GM12875 (cell line): Measurements from ENCODE around the gene RASA2.
"Not testable (repeated sequence)": the region's sequence is repeated elsewhere in the genome, so short reads cannot be mapped to it uniquely, and the experiment has no call there.

Source experiments
- H3K4me3 ChIP-seq: one replicate; pipeline ENCODE4 v1.5.1; 2011; ENCODE audit warnings: low read depth, low read length, control low read depth
- TF ChIP-seq, protein P1 (sequence below): IDR thresholded peaks from 2 replicates; pipeline ENCODE4 v1.5.1; 2011; ENCODE audit warnings: low read depth, mild to moderate bottlenecking, control low read depth, inconsistent platforms, low read length, moderate library complexity, borderline replicate concordance; ENCODE audit not compliant: insufficient read depth

RASA2 gene

GRCh38 chr3:141491929-141492328 is 5.1 kb downstream of the RASA2 start:
- no peak overlapping the region for H3K4me3 ChIP-seq
- TF ChIP-seq, protein P1, sequence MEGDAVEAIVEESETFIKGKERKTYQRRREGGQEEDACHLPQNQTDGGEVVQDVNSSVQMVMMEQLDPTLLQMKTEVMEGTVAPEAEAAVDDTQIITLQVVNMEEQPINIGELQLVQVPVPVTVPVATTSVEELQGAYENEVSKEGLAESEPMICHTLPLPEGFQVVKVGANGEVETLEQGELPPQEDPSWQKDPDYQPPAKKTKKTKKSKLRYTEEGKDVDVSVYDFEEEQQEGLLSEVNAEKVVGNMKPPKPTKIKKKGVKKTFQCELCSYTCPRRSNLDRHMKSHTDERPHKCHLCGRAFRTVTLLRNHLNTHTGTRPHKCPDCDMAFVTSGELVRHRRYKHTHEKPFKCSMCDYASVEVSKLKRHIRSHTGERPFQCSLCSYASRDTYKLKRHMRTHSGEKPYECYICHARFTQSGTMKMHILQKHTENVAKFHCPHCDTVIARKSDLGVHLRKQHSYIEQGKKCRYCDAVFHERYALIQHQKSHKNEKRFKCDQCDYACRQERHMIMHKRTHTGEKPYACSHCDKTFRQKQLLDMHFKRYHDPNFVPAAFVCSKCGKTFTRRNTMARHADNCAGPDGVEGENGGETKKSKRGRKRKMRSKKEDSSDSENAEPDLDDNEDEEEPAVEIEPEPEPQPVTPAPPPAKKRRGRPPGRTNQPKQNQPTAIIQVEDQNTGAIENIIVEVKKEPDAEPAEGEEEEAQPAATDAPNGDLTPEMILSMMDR, result no peak

DNA sequence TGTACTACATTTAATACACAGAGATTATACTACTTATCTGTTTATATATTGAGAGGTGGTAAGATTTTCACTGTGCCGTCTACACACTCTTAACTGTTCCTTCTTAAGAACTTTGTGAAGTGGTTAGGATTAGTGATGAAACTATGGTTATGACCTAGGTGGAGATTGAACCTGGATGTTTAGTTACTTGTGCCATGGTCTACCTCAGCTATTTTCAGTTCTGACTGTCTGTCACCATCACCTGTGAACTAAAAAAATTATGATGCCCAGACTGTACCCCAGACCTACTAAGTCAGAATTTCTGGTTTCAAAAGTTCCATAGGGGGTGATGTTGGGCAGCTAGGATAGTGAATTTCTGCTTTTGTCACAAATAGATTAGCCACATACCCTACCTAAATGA is 6.4 kb downstream of the RASA2 start:
- TF ChIP-seq, protein P1, result no peak

DNA sequence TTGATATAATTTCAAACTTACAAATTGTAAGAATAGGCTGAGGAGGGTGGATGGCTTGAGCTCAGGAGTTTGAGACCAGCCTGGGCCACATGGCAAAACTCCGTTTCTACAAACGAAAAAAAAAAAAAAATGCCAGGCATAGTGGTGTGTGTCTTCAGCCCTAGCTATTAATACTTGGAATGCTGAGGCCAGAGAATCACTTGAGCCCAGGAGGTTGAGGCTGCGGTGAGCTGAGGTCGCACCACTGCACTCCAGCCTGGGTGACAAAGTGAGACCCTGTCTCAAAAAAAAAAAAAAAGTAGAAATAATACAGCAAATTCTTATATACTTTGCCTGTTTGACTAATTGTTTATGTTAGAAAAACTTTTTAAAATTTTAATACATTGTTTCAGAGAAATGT is 10.8 kb downstream of the RASA2 start:
- not testable (repeated sequence) for H3K4me3 ChIP-seq

More for the DNA sequence above, 6.4 kb downstream of the RASA2 start:
- H3K4me3 ChIP-seq, result no peak overlapping the region

DNA sequence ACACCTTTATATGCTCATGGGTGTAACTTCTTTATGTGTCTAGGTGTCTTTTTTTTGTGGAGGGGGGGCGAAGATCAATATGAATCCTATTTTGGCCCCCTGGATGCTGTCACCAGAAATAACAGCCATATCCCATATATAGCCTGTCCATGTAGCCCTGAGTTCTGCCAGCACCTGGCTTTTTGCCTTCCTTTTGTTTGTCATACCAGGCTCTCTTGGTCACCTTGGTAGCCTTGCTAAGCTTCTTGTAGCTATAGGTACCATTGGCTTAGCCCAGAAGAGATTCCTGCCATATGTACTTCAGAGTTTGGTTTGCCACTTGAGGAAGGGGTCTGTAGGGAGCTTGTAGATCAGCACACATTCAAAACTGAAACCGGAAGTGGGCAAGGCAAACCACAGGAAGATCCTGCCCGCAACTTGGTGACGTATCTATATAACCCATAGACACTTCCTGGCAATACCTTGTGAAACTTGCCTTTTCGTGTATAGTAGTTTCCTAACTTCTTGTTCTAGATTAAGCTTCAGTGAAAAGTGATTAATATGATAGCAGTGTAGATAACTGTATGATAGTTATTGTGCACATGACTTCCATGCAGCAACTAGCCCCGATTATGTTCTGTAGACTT is 11.9 kb downstream of the RASA2 start:
- TF ChIP-seq, protein P1, result no peak
- H3K4me3 ChIP-seq, result no peak overlapping the region

DNA sequence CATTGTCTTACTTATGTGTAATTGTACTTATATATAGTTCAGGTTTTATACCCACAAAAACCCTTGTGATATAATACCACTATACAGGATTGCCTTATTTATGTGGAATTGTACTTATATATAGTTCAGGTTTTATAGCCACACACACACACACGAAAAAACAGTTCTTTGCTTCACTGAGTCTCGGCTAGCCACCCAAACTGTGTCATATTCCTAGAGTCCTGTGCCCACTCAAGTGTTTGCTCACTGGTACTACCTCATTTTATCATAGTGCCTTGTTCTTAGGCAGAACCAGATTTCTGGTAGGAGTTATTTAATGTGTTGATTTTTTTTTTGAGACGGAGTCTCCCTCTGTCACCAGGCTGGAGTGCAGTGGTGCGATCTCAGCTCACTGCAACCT is 12.5 kb downstream of the RASA2 start:
- no peak overlapping the region for H3K4me3 ChIP-seq
- TF ChIP-seq, protein P1, result no peak

GRCh38 chr3:141499965-141500364 is 13.1 kb downstream of the RASA2 start:
- no peak overlapping the region for H3K4me3 ChIP-seq
- TF ChIP-seq, protein P1, result no peak

DNA sequence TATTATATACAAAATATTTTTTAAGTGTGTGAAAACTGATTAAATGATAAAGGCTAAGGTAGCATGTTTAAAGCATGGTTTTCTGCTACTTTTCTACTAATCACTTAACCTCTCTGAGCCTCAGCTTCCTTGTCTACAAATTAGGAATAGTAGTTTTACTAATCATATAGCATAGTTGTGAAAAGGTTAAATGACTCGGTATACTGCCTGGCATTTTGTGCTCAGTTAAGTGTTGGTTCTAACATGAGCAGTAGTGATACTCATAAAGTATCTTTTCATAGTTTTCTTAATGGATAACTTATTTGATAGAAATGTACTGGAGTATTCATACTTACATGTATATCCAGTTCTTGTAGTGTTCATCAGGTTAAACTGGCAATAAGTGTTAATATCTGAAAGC is 13.6 kb downstream of the RASA2 start:
- no peak overlapping the region for H3K4me3 ChIP-seq
- TF ChIP-seq, protein P1, result no peak
